ENCODE measurements around the gene MYO1D.
"Not testable (repeated sequence)": the region's sequence is repeated elsewhere in the genome, so short reads cannot be mapped to it uniquely, and the experiment has no call there.

Gene MYO1D

GRCh38 chr17:32824334-32824733 is 52.6 kb downstream of the MYO1D start:
- TF ChIP-seq CTCF (IDR thresholded peaks at IDR 0.05; ENCODE audit: low read depth, low read length, missing control alignments), result no peak
- DNase-seq (ENCODE audit: extremely low read depth, low read depth), result no peak
- no peak overlapping the region for H3K4me3 ChIP-seq (replicated peaks; ENCODE audit: low read depth, low read length)

- no peak for DNase-seq (ENCODE audit: extremely low read depth, low read depth)
- TF ChIP-seq CTCF (IDR thresholded peaks at IDR 0.05; ENCODE audit: low read depth, low read length, missing control alignments), result no peak
- H3K4me3 ChIP-seq (replicated peaks; ENCODE audit: low read depth, low read length), result peak overlapping the region; percentile 12
Measured at GRCh38 chr17:32822996-32823395, 53.9 kb downstream of the MYO1D start.

DNA sequence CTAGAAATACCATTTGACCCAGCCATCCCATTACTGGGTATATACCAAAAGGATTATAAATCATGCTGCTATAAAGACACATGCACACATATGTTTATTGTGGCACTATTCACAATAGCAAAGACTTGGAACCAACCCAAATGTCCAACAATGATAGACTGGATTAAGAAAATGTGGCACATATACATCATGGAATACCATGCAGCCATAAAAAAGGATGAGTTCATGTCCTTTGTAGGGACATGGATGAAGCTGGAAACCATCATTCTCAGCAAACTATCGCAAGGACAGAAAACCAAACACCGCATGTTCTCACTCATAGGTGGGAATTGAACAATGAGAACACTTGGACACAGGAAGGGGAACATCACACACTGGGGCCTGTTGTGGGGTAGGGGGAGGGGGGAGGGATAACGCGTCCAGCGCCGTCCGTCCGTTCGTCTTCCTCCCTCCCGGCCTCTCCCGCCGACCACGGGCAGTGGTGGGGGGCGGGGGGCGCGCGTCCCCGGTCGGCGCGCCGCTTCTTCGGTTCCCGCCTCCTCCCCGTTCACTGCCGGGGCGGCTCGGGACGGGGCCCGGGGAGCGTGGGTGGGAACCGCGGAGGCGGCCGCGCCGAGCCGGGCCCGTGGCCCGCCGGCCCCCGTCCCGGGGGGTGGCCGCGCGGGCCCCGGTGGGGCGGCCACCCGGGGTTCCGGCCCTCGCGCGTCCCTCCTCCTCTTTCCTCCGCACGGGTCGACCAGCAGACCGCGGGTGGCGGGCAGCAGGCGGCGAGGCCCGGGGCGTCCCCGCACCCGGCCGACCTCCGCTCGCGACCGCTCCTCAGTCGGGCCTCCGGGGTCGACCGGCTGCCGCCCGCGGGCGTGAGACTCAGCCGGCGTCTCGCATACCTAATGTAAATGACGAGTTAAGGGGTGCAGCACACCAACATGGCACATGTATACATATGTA is 54.7 kb downstream of the MYO1D start:
- peak overlapping the region; percentile 12 for H3K4me3 ChIP-seq (replicated peaks; ENCODE audit: low read depth, low read length)
- not testable (repeated sequence) for DNase-seq (ENCODE audit: extremely low read depth, low read depth)

DNA sequence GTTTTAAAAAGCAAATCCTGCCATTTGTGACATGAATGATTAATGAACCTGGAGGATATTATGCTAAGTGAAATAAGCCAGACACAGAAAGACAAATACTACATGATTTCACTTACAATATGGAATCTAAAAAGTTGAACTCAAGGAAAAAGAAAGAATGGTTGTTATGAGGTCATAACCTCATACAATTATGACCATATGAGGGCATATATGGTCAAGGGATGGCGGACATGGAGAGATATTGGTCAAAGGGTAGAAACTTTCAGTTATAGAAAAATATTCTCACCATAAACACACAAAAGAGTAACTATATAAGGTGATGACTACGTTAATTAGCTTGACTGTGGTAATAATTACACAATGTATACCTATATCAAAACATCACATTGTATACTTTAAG is 56.5 kb downstream of the MYO1D start:
- H3K4me3 ChIP-seq (replicated peaks; ENCODE audit: low read depth, low read length), result no peak overlapping the region
- DNase-seq (ENCODE audit: extremely low read depth, low read depth), result no peak
- TF ChIP-seq CTCF (IDR thresholded peaks at IDR 0.05; ENCODE audit: low read depth, low read length, missing control alignments), result no peak

DNA sequence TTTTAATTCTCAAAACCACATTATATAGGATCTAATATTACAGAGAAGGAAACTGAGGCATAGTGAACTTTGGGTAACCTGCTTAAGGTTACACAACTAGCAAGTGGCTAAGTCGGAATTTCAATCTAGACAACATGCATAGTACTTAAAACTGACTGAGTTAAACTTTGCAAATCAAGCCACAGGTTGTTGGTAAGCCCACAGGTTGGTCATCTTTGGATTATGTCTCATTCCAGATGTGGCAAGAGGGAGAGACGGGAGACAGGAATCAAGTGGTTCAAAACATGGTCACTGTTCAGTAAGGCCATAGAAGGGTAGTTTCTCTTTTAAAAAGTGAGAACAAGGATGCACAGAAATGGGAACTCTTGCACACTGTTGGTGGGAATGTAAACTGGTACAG is 57.1 kb downstream of the MYO1D start:
- no peak for DNase-seq (ENCODE audit: extremely low read depth, low read depth)
- no peak overlapping the region for H3K4me3 ChIP-seq (replicated peaks; ENCODE audit: low read depth, low read length)
- no peak for TF ChIP-seq CTCF (IDR thresholded peaks at IDR 0.05; ENCODE audit: low read depth, low read length, missing control alignments)

GRCh38 chr17:32819035-32819434 is 57.9 kb downstream of the MYO1D start:
- no peak for TF ChIP-seq CTCF (IDR thresholded peaks at IDR 0.05; ENCODE audit: low read depth, low read length, missing control alignments)
- no peak for DNase-seq (ENCODE audit: extremely low read depth, low read depth)
- H3K4me3 ChIP-seq (replicated peaks; ENCODE audit: low read depth, low read length), result no peak overlapping the region

DNA sequence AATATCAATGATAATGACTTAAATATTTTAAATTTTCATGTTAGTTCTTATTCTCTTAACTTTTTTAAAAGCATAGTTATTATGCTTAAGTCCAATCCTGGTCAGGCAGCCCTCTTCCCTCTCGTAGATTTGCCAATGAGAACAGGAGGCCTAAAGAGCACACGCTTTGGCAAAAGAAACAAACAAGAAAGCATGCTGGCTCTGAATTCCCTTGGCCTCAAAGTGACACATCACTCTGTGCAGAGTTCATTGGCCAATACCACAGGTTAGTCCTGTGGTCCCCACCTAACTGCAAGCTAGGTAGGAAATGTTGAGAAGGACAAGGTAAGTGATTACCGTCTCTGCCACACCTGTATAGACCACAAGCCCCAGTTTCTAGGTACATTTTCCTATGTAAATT is 61.5 kb downstream of the MYO1D start:
- no peak overlapping the region for H3K4me3 ChIP-seq (replicated peaks; ENCODE audit: low read depth, low read length)
- DNase-seq (ENCODE audit: extremely low read depth, low read depth), result no peak
- no peak for TF ChIP-seq CTCF (IDR thresholded peaks at IDR 0.05; ENCODE audit: low read depth, low read length, missing control alignments)
